ENCODE data around the gene EPS15. TPM values are rescaled to one million over a fixed set of nuclear protein-coding genes. Genes with fewer than 3 reads are reported as not detected.

The EPS15 gene
- total RNA-seq, 1 donor, result 108 TPM

GRCh38 chr1:51347398-51348146 is 171.5 kb downstream of the EPS15 start:
- TF ChIP-seq, protein P1, sequence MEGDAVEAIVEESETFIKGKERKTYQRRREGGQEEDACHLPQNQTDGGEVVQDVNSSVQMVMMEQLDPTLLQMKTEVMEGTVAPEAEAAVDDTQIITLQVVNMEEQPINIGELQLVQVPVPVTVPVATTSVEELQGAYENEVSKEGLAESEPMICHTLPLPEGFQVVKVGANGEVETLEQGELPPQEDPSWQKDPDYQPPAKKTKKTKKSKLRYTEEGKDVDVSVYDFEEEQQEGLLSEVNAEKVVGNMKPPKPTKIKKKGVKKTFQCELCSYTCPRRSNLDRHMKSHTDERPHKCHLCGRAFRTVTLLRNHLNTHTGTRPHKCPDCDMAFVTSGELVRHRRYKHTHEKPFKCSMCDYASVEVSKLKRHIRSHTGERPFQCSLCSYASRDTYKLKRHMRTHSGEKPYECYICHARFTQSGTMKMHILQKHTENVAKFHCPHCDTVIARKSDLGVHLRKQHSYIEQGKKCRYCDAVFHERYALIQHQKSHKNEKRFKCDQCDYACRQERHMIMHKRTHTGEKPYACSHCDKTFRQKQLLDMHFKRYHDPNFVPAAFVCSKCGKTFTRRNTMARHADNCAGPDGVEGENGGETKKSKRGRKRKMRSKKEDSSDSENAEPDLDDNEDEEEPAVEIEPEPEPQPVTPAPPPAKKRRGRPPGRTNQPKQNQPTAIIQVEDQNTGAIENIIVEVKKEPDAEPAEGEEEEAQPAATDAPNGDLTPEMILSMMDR (IDR thresholded peaks at IDR 0.05; ENCODE audit: insufficient read depth, low read length), result no peak
- H3K4me3 ChIP-seq (ENCODE audit: low read depth, low read length), result no peak overlapping the region
- no peak for DNase-seq (ENCODE audit: low read depth)

DNA sequence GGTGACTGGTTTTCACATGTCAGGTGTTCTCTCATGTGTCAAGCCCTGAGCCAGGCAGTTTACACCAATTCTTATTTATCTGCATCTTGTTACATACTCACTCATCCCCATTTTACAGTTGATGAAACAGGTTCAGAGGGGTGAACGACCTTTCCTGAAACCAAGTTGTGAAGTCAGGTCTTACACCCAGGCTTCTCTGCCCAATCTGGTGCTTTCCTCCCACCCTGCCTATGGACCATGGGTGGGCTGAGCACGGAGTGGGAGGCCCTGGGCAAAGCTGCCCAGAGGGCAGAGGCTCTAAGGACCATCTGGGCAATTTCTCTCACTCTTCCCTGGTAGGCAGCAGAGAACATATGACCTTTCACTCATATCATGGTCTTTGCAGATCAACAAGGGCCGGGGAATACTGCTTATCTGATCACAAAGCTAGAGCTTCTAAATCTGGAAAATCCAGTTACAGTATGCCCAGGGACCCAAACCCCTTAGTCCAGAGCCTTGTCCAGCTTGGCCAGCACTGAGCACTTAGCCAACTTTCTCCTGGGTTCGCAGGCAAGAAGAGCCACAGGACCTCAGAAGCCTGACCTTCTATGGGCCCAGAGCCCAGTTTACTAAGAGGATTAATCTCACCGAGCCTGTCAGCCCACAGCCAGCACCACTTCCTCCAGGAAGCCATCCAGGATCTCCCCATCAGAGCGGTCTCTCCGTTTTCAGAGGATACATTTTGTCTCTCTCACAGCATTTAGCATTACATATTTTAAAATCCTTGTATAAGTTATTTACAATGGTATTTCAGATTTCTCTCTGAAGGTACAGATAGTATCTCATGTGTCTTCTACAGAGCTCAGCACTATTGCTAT is 172.8 kb downstream of the EPS15 start:
- TF ChIP-seq, protein P1 (IDR thresholded peaks at IDR 0.05; ENCODE audit: insufficient read depth, low read length), result no peak
- DNase-seq (ENCODE audit: low read depth), result no peak
- no peak overlapping the region for H3K4me3 ChIP-seq (ENCODE audit: low read depth, low read length)

- no peak for DNase-seq (ENCODE audit: low read depth)
- TF ChIP-seq, protein P1 (IDR thresholded peaks at IDR 0.05; ENCODE audit: insufficient read depth, low read length), result no peak
Measured at GRCh38 chr1:51345300-51345687, 173.8 kb downstream of the EPS15 start.

GRCh38 chr1:51344602-51345299 is 174.3 kb downstream of the EPS15 start:
- DNase-seq (ENCODE audit: low read depth), result no peak
- TF ChIP-seq, protein P1 (IDR thresholded peaks at IDR 0.05; ENCODE audit: insufficient read depth, low read length), result no peak
- no peak overlapping the region for H3K4me3 ChIP-seq (ENCODE audit: low read depth, low read length)

More at GRCh38 chr1:51345300-51345687, 173.8 kb downstream of the EPS15 start:
- no peak overlapping the region for H3K4me3 ChIP-seq (ENCODE audit: low read depth, low read length)

DNA sequence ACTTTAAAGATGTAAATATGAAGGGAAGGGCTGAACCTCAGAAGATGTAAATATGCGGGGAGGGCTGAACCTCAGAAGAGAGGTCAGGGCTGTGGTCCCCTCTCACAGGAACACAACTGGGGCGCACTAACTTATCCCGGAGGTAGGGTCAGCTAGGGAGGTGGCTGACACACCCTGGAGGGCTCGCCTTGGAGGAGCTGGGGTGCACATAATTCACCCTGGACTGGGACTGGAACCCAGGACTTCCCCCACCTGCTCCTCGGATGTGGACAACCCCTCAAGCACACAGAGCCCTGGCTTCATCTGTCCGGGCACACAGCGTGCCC is 174.8 kb downstream of the EPS15 start:
- no peak for DNase-seq (ENCODE audit: low read depth)
- TF ChIP-seq, protein P1 (IDR thresholded peaks at IDR 0.05; ENCODE audit: insufficient read depth, low read length), result no peak
- H3K4me3 ChIP-seq (ENCODE audit: low read depth, low read length), result no peak overlapping the region

- H3K4me3 ChIP-seq (ENCODE audit: low read depth, low read length), result no peak overlapping the region
- DNase-seq (ENCODE audit: low read depth), result no peak
- TF ChIP-seq, protein P1 (IDR thresholded peaks at IDR 0.05; ENCODE audit: insufficient read depth, low read length), result no peak
Measured at GRCh38 chr1:51343624-51344023, 175.4 kb downstream of the EPS15 start.

All from fibroblast of the aortic adventitia (primary cell).